ENCODE results near the gene LIM2. TPM values are rescaled to one million over a fixed set of nuclear protein-coding genes. Genes with fewer than 3 reads are reported as not detected.

LIM2 gene
- total and polyA plus RNA-seq, 9 of the 15 experiments (the other 6 are each of a cell fraction or from before 2014, with no cell fraction given) = 0.07 to 0.45 (median 0.18) TPM; not detected in 4

GRCh38 chr19:51339687-51340656 is 47.8 kb downstream of the LIM2 start (continued):
- TF ChIP-seq, protein P1, sequence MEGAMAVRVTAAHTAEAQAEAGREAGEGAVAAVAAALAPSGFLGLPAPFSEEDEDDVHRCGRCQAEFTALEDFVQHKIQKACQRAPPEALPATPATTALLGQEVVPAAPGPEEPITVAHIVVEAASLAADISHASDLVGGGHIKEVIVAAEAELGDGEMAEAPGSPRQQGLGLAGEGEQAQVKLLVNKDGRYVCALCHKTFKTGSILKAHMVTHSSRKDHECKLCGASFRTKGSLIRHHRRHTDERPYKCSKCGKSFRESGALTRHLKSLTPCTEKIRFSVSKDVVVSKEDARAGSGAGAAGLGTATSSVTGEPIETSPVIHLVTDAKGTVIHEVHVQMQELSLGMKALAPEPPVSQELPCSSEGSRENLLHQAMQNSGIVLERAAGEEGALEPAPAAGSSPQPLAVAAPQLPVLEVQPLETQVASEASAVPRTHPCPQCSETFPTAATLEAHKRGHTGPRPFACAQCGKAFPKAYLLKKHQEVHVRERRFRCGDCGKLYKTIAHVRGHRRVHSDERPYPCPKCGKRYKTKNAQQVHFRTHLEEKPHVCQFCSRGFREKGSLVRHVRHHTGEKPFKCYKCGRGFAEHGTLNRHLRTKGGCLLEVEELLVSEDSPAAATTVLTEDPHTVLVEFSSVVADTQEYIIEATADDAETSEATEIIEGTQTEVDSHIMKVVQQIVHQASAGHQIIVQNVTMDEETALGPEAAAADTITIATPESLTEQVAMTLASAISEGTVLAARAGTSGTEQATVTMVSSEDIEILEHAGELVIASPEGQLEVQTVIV (CRISPR knock-in tag; IDR thresholded peaks at IDR 0.05; ENCODE audit: borderline replicate concordance) = no peak; the same call in 1 of the 2 replicates
- TF ChIP-seq DDX20 (tag; IDR thresholded peaks at IDR 0.05; ENCODE audit: low read depth) (no peak), E2F3 (CRISPR knock-in tag; IDR thresholded peaks at IDR 0.05) (peak; percentile 72; the same call in 1 of the 2 replicates), ZNF253 (CRISPR knock-in tag; conservative IDR thresholded peaks at IDR 0.05) (no peak), STAT6 (CRISPR knock-in tag; IDR thresholded peaks at IDR 0.05) (no peak), ZNF407 (IDR thresholded peaks at IDR 0.05; ENCODE audit: low read depth) (no peak), HDAC8 (tag; IDR thresholded peaks at IDR 0.05) (peak; percentile 85; the same call in 1 of the 2 replicates)
- TF ChIP-seq, protein P2, sequence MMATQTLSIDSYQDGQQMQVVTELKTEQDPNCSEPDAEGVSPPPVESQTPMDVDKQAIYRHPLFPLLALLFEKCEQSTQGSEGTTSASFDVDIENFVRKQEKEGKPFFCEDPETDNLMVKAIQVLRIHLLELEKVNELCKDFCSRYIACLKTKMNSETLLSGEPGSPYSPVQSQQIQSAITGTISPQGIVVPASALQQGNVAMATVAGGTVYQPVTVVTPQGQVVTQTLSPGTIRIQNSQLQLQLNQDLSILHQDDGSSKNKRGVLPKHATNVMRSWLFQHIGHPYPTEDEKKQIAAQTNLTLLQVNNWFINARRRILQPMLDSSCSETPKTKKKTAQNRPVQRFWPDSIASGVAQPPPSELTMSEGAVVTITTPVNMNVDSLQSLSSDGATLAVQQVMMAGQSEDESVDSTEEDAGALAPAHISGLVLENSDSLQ (IDR thresholded peaks at IDR 0.05) = peak; percentile 95
- TF ChIP-seq, protein P3, sequence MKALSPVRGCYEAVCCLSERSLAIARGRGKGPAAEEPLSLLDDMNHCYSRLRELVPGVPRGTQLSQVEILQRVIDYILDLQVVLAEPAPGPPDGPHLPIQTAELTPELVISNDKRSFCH (CRISPR knock-in tag; IDR thresholded peaks at IDR 0.05) = no peak
- TF ChIP-seq, protein P3 (tag; IDR thresholded peaks at IDR 0.05) = peak; percentile 75
